Body of pancreas (tissue), 4 donors: ENCODE measurements around the gene KLHL26. TPM values are rescaled to one million over a fixed set of nuclear protein-coding genes. Genes with fewer than 3 reads are reported as not detected.
A peak's percentile ranks its signal among the peaks of the same experiment; 100 is the strongest.

ENCODE experiments used
- ATAC-seq: fragments of 150-250 bp; one replicate; pipeline ENCODE4 v1.9.1; 2016
- DNase-seq, 4 donors: peaks; one replicate each; pipeline ENCODE4 v3.0.0-alpha.2; 2019
- H3K27ac ChIP-seq, 4 donors: fragments of 200-600 bp; sonication (generic); 1 replicate in 3 of 4; 2 replicates in 1 of 4; pipeline versions ENCODE4 v1.5.1 to v1.6.1; 2016 to 2019; ENCODE audit warnings: mild to moderate bottlenecking in 1 of 4, mixed read lengths in 1 of 4, moderate library complexity in 1 of 4
- H3K27me3 ChIP-seq, 2 donors: fragments of 200-600 bp; sonication (generic); one replicate each; pipeline ENCODE4 v1.6.0; 2016; ENCODE audit warnings: mild to moderate bottlenecking in 1 of 2
- H3K36me3 ChIP-seq, 2 donors: fragments of 200-600 bp; sonication (generic); replicated peaks in 1 of 2; 2 replicates each; pipeline ENCODE4 v1.5.1; 2016; ENCODE audit warnings: low read depth in 2 of 2; ENCODE audit not compliant: insufficient read depth in 1 of 2
- H3K4me1 ChIP-seq: fragments of 200-600 bp; sonication (generic); one replicate; pipeline ENCODE4 v1.6.0; 2016
- H3K4me3 ChIP-seq, 2 donors: fragments of 200-600 bp; sonication (generic); 1 replicate in 1 of 2; 2 replicates in 1 of 2; pipeline ENCODE4 v1.5.1; 2016 to 2019
- H3K9me3 ChIP-seq, 3 donors: fragments of 200-600 bp; sonication (generic); 1 replicate in 2 of 3; 2 replicates in 1 of 3; pipeline ENCODE4 v1.5.1; 2016
- POLR2A ChIP-seq, 3 donors: fragments of 450-650 bp; IDR thresholded peaks; one replicate each; pipeline ENCODE4 v1.6.1; 2016; ENCODE audit warnings: antibody characterized with exemption in 3 of 3, mild to moderate bottlenecking in 2 of 3
- WGBS, 2 donors: methylation state at CpG; one replicate each; pipeline ENCODE4 v1.1.5; 2017; 5-methylcytosine and 5-hydroxymethylcytosine counted together
- intact Hi-C: fragments of 100-400 bp; cut with DNase I; formaldehyde crosslinking; loops from one replicate; pipeline ENCODE4 v1.15.1; 2023
- total RNA-seq, 2 donors: library from RNA; depleted of rRNA; stranded (reverse); fragments of >200 nt; gene quantifications; one replicate each; pipeline ENCODE4 v1.1.0, GENCODE V29; 2016
- TF ChIP-seq, protein P1 (sequence below), 7 experiments: fragments of 450-650 bp in 4 of 7; fragments of 200-600 bp in 3 of 7; sonication (generic) in 3 of 7; IDR thresholded peaks; one replicate each; pipeline ENCODE4 v1.5.1; 2016 to 2019; ENCODE audit warnings: antibody characterized with exemption in 7 of 7

KLHL26 gene
- total RNA-seq, 2 donors from 2014 or later = 3.6 to 8.9 TPM

DNA sequence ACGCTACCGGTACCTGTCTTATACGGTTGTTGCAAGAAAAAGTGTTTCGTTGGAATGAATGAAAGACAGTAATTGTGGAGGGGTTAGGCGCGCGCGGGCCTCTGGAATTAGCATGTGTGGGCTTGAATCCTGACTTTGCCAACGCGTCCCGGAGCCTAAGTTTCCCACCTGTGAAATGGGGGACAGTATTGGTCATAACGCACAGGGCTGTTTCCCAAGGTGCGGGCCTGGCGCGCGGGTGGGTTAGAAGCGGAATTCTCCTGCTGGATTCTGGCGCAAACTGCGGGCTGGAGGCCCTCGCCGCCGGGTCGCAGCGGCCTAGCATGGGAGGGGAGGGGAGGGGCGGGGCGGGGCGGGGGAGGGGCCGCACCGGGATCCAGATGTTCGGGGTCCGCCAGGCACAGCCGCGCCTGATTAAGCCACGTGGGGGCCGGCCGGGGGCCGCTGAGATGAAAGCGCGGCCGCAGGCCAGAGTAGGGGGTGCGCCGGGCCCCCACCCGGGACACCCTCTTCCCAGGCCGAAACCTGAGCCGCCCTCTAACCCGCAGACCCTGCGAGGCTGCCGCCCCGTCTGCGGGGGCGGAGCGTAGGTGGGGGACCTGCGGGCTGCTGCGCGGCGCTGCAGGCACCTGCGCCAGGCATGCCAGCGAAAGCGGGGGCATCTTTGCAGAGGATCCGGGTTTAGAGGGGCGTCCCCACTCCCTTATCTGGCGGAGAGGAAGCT lies 25.3 kb upstream of the KLHL26 start:
- 4 to 8% methylated on average over 16 to 54 of the region's 62 CpGs for WGBS, 2 donors
- peaks cover 36% of the 10 kb centered on the region for H3K4me1 ChIP-seq
- DNase-seq (no peak), ATAC-seq (no peak)
- H3K27me3 ChIP-seq = peaks cover 0 to 50% of the 10 kb centered on the region in 2 donors
- no peaks in the 10 kb centered on the region for H3K36me3 ChIP-seq
- H3K4me3 ChIP-seq = no peak overlapping the region
- intact Hi-C loops = no loop called here
- TF ChIP-seq, protein P1, sequence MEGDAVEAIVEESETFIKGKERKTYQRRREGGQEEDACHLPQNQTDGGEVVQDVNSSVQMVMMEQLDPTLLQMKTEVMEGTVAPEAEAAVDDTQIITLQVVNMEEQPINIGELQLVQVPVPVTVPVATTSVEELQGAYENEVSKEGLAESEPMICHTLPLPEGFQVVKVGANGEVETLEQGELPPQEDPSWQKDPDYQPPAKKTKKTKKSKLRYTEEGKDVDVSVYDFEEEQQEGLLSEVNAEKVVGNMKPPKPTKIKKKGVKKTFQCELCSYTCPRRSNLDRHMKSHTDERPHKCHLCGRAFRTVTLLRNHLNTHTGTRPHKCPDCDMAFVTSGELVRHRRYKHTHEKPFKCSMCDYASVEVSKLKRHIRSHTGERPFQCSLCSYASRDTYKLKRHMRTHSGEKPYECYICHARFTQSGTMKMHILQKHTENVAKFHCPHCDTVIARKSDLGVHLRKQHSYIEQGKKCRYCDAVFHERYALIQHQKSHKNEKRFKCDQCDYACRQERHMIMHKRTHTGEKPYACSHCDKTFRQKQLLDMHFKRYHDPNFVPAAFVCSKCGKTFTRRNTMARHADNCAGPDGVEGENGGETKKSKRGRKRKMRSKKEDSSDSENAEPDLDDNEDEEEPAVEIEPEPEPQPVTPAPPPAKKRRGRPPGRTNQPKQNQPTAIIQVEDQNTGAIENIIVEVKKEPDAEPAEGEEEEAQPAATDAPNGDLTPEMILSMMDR (IDR thresholded peaks at IDR 0.05) = no peak
- TF ChIP-seq POLR2A (IDR thresholded peaks at IDR 0.05) = no peak
- H3K9me3 ChIP-seq = no peaks in the 10 kb centered on the region
- H3K27ac ChIP-seq = no peak overlapping the region

DNA sequence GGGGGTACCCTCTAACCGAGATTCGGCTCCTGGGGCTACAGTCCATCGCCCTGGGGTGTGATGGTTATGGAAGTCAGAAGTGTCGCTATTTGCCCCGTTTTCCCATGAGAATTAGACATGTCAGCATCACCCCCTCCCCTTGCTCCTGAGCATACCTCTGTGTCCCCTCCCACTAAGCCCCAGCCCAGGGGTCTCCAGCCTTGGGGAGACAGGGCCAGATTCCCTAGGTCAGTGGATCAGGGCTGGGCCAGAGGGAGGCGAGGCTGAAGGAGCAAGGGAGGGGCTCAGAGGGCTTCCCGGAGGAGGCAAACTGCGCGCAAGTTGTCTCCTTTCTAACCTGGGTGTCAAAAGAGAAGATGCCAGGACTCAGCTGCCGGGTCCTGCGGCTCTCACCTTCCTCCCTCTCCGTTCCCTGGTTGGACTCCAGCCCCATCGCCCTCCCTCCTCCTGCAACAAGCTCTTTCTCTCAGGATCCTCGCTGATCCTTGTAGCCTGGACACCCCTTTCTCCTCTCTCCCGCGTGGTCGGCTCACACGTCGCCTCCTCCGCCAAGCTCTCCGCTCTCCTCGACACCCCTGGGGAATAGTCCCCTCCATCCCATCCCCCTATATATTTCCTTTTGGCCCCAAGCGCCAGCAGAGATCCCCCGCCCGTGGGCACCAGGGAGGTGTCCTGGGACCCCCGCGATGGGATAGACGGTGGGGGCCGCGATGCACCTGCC lies 24.6 kb upstream of the KLHL26 start:
- Histone ChIP-seq H3K36me3 (no peaks in the 10 kb centered on the region), H3K27ac (no peak overlapping the region), H3K4me3 (peak overlapping the region in 1 of 2 donors; percentile 7), H3K4me1 (peaks cover 35% of the 10 kb centered on the region), H3K27me3 (peaks cover 0 to 49% of the 10 kb centered on the region in 2 donors), H3K9me3 (no peaks in the 10 kb centered on the region)
- intact Hi-C loops = no loop called here
- DNase-seq (no peak), ATAC-seq (peak; percentile 27)
- 1 to 3% methylated on average over 23 to 30 of the region's 30 CpGs for WGBS, 2 donors
- TF ChIP-seq, protein P1 (IDR thresholded peaks at IDR 0.05) = no peak
- TF ChIP-seq POLR2A (IDR thresholded peaks at IDR 0.05) = no peak

DNA sequence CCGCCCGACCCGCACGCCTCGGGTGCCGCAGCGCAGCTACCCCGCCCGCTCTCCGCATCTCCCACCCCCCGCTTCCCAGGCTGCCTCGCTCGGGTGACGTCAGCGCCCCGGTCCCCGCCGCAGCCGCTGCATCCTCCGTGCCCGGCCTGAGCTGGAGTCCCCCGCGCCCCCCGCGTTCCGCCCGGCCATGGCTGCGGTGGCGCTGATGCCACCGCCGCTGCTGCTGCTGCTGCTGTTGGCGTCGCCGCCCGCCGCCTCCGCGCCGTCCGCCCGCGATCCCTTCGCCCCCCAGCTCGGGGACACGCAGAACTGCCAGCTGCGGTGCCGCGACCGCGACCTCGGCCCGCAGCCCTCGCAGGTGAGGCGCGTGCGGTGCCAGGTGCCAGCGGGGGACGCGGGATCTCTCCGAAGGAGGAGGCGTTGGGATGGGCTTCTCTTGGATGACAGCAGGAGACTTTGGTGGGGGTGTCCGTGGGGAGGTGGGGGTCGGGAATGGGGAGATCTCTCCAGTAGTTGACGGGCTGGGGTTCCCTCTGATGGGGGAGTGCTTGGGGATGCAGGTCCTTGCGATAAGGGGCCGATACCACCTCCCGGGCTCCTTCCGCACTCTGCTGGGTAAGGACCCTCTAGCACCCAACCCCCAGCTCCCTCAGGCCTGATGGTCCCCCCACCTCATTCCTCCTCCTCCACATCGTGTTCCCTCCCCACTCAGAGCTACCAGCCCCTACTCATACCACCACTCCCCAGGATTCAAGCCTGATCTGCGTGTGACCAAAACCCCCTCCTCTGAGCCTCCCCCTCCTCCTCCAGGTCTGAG lies 23.8 kb upstream of the KLHL26 start, which contains the start of gene TMEM59L:
TSS of gene TMEM59L (plus strand) at position 99 of the 817 bp plus-strand sequence. CDS start at position 188, 89 bp downstream.
- DNase-seq (peak in 1 of 4 donors; percentile 42), ATAC-seq (peak; percentile 33)
- no peaks in the 10 kb centered on the region for H3K36me3 ChIP-seq
- peak within 1 kb of the TSS in 1 of 2 donors; percentile 7 for H3K4me3 ChIP-seq
- intact Hi-C loops = no loop called here
- no peak for TF ChIP-seq POLR2A (IDR thresholded peaks at IDR 0.05)
- TF ChIP-seq, protein P1 (IDR thresholded peaks at IDR 0.05) = no peak
- WGBS, 2 donors = 1 to 14% methylated on average over 7 to 61 of the region's 70 CpGs
- H3K4me1 ChIP-seq = peaks cover 28% of the 10 kb centered on the region
- no peaks in the 10 kb centered on the region for H3K9me3 ChIP-seq
- H3K27ac ChIP-seq = no peak within 1 kb of the TSS
- H3K27me3 ChIP-seq = peaks cover 0 to 42% of the 10 kb centered on the region in 2 donors

DNA sequence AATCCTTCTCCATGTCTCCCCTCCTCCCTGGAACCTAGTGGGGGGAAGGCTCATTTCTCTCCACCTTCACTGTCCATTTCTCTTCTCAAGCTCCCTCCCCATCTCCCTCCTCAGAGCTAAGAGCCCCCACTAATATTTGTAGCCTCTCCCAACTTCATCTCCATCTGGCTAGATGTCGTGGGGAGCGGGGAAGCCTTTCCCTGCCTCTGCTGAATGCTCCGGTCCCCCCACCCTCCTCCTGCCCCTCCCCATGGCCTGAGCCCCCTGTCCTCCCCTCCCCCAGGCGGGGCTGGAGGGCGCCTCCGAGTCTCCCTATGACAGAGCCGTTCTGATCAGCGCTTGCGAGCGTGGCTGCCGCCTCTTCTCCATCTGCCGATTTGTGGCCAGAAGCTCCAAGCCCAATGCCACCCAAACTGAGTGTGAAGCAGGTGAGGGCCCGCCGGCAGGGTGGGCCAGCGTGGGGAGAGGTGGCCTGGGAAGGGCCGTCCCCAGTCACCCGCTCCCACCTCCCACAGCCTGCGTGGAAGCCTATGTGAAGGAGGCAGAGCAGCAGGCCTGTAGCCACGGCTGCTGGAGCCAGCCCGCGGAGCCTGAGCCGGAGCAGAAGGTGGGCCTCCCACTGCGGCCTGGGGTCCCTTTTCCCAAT lies 23.1 kb upstream of the KLHL26 start:
- Histone ChIP-seq H3K27ac (no peak overlapping the region), H3K27me3 (peaks cover 0 to 39% of the 10 kb centered on the region in 2 donors), H3K4me3 (no peak overlapping the region), H3K9me3 (no peaks in the 10 kb centered on the region), H3K4me1 (peaks cover 28% of the 10 kb centered on the region), H3K36me3 (no peaks in the 10 kb centered on the region)
- no peak for TF ChIP-seq POLR2A (IDR thresholded peaks at IDR 0.05)
- TF ChIP-seq, protein P1 (IDR thresholded peaks at IDR 0.05) = no peak
- WGBS, 2 donors = 36 to 39% methylated on average over 16 to 20 of the region's 23 CpGs
- intact Hi-C loops = no loop called here
- DNase-seq (no peak), ATAC-seq (no peak)
